PFSK-1 (cell line): ENCODE data around the gene SLC9A3.

Source experiments
- POLR2AphosphoS5 ChIP-seq: IDR thresholded peaks from 2 replicates; pipeline ENCODE4 v1.6.1; 2012; ENCODE audit warnings: low read depth, mild to moderate bottlenecking, control low read depth, low read length, moderate library complexity
- TAF1 ChIP-seq: IDR thresholded peaks from 2 replicates; pipeline ENCODE4 v1.6.1; 2012; ENCODE audit warnings: low read length, control low read depth, borderline replicate concordance; ENCODE audit not compliant: insufficient read depth
- TF ChIP-seq, protein P1 (sequence below), 2 experiments: IDR thresholded peaks; 2 replicates each; pipeline versions ENCODE4 v1.6.1 to v1.8.0; 2011 to 2012; ENCODE audit warnings: low read depth in 2 of 2, low read length in 2 of 2, control low read depth in 1 of 2, inconsistent platforms in 1 of 2, mild to moderate bottlenecking in 1 of 2, moderate library complexity in 1 of 2; ENCODE audit not compliant: insufficient read depth in 1 of 2

DNA sequence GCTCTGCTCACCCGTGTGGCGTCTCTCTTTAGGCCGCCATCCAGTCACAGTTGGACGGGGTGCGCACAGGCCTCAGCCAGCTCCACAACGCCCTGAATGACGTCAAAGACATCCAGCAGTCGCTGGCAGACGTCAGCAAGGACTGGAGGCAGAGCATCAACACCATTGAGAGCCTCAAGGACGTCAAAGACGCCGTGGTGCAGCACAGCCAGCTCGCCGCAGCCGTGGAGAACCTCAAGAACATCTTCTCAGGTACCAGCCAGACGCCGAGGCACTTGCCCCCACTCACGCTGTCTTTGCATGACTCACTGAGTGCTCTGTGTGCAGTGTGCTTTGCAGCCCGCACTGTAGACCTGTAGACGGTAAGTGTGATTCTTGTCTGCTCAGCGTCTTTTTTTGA, 76.7 kb downstream of the SLC9A3 start:
- no peak for TF ChIP-seq POLR2AphosphoS5
- no peak for TF ChIP-seq TAF1
- TF ChIP-seq, protein P1, sequence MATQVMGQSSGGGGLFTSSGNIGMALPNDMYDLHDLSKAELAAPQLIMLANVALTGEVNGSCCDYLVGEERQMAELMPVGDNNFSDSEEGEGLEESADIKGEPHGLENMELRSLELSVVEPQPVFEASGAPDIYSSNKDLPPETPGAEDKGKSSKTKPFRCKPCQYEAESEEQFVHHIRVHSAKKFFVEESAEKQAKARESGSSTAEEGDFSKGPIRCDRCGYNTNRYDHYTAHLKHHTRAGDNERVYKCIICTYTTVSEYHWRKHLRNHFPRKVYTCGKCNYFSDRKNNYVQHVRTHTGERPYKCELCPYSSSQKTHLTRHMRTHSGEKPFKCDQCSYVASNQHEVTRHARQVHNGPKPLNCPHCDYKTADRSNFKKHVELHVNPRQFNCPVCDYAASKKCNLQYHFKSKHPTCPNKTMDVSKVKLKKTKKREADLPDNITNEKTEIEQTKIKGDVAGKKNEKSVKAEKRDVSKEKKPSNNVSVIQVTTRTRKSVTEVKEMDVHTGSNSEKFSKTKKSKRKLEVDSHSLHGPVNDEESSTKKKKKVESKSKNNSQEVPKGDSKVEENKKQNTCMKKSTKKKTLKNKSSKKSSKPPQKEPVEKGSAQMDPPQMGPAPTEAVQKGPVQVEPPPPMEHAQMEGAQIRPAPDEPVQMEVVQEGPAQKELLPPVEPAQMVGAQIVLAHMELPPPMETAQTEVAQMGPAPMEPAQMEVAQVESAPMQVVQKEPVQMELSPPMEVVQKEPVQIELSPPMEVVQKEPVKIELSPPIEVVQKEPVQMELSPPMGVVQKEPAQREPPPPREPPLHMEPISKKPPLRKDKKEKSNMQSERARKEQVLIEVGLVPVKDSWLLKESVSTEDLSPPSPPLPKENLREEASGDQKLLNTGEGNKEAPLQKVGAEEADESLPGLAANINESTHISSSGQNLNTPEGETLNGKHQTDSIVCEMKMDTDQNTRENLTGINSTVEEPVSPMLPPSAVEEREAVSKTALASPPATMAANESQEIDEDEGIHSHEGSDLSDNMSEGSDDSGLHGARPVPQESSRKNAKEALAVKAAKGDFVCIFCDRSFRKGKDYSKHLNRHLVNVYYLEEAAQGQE (IDR thresholded peaks at IDR 0.05; ENCODE audit: insufficient read depth in 1 of 2, low read depth in 2 of 2, low read length in 2 of 2): no peak
